Activated CD4-positive, alpha-beta T cell treated with anti-CD3 and anti-CD28 coated beads, Interleukin-2, amount 50 U/mL, for 48 hours (primary cell): ENCODE results near the gene L2HGDH.
"Not testable (repeated sequence)": the region's sequence is repeated elsewhere in the genome, so short reads cannot be mapped to it uniquely, and the experiment has no call there.

Source experiments
- DNase-seq, 2 experiments: peaks; one replicate each; pipeline ENCODE4 v3.0.0-alpha.2; 2020

L2HGDH gene

DNA sequence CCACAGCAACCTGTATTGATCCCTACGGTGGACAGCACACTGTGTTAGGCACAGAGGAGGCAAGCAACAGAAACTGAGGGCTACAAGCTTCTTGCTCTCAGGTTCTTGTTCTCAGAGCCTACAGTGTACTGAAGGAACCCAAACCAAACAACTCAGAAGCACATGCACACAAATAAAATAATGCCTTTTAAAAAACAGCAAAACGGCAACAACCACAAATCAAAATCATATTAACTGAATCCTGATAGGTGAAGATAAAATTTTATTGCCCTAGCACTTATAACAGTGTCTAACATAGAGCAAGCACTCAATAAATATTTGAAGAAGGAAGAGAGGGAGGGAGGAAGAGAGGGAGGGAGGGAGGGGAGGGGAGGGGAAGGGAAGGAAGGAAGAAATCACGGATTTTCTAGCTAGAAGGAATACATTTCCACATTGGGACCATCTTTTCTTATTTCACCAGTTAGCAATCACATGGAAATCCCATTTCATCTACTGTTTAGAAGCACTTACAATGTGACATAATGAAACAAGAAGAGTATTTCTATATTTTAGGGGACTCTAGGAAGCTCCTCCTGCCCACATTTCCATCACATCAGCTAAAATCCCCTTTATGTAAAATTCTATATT lies 27.3 kb upstream of the L2HGDH start:
- DNase-seq: no peak

DNA sequence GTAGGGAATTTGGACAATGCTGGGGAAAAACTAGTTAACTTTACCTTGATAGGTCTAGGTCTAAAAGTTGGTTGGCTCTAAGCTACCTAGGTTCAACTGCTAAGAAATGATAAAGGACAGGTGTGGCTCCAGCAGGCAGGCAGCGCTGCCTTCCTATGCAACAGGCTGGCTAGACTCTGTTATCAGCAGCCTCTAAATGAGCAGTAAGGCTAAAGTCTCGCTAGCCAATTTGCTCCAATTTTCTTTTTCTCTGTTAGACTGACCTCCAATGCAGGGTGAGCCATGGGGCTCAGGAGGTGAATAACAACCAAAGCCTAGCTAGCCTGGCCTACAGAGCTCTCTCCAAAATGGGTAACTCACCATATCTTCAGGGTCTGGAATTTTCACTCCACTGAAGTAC lies 26.6 kb upstream of the L2HGDH start:
- DNase-seq: no peak

DNA sequence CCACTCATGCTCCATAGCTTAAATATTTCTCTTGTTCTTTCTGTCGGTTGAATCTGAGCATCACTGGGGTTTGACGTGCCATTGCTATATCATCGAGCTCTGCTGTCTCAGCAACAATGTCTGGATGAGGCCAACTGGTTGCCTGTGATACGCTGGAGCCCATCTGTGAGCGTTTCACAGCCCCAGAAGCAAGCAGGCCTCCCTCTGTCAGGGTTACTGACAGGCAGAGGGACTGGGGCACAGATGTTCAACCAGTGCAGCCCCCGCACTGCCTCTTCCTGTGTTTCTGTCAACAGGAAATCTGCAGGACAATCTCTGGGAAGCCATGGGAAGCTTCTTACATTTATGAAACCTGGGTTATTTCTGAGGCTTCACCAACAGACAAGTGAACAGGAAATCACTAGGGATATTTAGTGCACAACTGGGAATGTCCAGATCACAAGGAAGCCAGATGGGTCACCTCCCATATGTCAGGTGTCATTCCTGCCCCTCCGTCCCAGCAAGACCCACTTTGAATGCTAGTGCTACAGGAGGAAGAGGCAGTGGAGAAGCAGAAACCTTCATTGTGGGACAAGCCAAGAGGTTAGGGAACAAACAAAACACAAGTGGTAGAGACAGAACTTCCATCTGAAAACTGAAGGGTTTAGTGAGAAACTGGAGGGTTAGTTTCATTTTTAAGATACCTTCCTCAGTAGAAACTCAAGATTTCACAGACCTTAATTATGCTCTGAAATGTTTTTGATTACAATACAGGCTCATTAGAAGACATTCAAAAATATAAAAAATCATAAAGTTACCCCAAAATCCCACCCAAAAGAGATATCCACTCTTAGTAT lies 24.2 kb upstream of the L2HGDH start:
- no peak for DNase-seq

DNA sequence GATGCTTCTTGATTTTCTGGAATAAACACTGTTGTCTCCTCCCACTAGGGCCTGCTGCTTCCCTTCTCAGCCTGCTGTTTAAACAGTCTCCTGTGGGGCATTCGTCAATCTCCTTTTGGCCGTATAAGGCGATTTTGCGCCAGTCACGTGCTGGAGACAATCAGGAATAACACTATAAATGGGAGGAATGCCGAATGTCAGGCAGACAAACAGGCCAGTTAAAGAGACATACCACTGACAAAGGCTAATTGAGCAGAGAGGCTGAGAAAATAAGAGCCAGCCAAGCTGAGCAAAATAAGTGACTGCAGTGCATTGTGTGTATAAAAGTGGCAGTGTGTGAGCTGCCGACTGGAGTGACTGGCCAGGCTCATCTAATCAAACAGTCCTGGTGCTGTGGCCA lies 23.4 kb upstream of the L2HGDH start:
- no peak for DNase-seq

DNA sequence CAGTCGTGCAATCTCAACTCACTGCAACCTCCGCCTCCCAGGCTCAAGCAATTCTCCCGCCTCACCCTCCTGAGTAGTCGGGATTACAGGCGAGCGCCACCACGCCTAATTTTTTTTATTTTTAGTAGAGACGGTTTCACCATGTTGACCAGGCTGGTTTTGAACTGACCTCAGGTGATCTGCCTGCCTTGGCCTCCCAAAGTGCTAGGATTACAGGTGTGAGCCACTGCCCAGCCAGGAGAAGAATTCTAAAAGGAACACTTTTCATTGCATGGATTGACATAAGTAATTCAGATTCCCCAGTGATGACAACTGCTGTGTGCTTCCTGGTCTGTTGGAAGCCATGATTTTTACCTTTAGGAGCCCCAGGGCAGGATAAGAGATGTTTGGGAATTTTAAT lies 22.2 kb upstream of the L2HGDH start:
- DNase-seq: no peak

DNA sequence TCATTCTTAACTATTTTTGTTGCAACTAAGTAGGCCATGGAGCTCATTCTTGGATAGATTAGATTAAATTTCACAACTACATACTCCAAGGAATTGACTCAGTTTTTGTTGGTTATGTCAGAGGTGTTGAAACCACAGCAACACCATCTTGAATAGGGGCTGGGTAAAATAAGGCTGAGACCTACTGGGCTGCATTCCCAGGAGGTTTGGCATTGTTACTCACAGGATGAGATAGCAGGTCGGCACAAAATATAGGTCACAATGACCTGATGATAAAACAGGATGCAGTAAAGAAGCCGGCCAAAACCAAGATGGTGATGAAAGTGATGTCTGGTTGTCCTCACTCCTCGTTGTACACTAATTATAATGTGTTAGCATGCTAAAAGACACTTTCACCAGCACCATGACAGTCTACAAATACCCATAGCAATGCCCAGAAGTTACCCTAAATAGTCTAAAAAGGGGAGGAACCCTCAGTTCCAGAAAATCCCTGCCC lies 21.0 kb upstream of the L2HGDH start:
- DNase-seq: no peak

DNA sequence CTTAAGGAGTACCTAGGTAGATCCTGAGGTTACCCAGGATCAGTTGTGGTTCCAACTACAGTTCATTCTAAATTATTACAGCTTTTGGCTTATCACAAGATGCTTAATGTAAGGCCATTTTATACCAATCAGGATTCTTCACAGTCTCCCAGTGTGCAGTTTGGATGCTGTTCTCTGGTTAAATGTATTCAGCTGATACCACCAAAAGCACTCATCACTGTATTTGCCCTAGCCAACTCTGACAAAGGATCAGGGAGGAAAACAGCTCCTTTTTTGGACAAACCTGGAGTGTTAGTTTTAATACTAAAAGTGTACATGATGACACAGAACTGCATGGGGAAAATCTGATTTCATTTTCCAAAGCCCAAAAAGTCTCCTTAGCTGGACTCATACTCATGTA lies 19.6 kb upstream of the L2HGDH start:
- DNase-seq: no peak

DNA sequence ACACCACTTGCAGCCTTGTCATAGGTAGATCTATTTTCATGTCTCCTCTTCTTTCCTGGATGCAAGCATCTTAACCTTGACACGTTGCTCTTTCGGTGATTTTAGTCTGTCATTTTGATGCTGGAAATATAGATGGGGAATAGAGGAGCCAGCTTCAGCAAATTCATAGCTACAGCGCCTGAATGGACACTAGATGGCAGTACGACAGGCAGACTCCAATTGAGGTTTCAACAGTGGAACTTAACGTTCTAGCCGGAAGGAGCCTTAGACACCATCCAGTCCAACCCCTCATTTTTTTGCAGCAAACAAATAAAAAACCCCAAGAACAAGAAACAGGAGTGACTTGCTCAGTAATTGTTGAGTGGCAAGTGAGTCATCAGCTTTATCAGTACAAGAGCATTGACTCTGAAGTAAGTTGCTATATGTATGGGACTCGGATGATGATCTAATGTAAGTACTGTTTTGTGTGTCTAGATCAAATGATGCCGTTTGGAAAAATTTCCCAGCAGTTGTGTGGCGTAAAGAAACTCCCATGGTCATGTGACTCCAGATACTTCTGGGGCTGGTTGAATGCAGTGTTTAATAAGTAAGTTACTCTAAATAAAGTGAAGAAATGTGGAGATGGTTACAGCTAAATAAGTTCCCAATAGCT lies 9.1 kb upstream of the L2HGDH start:
- DNase-seq: peak; percentile 46 to 62

DNA sequence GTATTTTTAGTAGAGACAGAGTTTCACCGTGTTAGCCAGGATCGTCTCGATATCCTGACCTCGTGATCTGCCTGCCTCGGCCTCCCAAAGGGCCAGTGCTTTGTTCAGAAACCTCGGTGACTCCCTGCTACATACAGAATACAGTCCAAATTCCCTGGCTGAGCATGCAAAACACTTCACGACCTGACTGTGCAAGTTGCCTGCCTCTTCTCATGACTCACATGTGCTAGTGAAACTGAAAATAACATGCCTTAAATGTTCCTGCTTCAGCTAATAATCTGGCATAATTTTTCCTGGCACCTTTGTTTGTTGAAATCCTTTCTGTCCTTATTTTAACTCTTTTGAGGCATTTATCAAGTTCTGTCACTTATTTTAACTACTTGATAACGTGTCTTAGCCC lies 8.3 kb upstream of the L2HGDH start:
- peak in 1 of 2 experiments; percentile 28 for DNase-seq

DNA sequence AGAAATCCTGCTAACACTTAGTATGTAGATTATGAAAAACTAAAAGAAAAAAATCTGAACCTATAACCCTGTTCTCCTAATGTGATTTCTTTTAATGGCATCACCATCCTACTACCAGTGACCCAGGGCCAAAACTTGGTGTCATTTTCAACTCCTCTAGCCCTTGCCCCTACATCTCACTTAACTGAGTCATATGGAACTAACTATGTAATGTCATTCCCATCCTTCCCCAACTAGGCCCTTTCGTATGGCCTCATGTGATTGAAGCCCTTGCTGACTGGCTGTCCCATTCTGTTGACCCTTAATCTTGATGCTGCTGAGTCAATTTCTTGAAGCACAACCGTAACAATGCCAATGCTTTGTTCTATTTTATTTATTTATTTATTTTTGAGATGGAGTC lies 7.7 kb upstream of the L2HGDH start:
- no peak for DNase-seq

DNA sequence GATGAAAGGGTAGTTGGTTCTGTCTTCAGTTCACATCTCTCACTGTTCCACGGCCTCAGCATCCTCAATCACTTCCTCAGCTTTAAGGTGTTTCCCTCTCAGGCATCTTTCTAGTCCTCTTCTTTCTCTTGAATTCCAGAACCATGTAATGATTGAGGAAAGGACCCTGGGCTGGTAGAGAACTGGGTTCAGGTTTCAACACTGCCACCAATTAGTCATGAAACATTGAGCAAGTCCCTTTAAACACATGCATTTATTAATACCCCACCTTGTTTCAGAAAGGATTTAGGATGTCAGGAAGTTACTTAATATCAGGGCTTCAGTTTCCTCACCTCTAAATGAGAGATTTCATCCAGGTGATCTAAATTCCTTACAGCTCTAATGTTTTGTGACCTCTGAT lies 7.3 kb upstream of the L2HGDH start:
- no peak for DNase-seq

DNA sequence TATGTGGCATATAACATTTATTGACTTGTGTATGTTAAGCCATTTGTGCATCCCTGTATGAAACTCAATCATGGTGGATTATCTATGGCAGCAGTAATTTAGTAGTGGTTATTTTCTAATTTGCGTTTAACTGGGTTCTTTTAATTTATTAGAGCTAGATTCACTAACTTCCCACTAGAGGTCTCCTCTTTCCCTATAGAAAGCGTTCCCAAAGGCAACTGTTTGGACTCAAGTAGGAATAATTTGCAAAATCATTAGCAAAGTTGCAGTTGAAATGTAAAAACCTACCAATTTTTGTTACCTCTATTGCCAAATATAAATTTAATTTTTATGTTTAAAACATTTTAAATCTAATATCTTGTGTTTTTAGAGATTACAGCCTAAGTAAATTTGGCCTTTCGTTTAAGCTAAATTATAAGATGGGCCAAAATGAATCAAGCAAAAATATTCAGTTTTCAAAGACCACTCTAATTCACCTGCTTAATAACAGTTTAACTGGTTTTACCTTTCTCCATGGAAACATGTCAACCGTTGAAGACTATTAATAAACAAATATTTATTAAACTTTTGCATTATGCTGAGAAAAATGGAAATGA lies 6.1 kb upstream of the L2HGDH start:
- DNase-seq: no peak

DNA sequence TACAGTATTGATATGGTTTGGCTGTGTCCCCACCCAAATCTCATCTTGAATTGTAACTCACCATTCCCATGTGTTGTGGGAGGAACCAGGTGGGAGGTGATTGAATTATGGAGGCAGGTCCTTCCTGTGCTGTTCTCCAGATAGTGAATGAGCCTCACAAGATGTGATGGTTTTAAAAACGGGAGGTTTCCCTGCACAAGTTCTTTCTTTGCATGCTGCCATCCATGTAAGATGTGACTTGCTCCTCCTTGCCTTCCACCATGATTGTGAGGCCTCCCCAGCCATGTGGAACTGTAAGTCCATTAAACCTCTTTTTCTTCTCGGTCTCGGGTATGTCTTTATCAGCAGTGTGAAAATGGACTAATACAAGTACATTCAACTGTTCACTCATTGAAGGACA lies 2.1 kb upstream of the L2HGDH start:
- not testable (repeated sequence) for DNase-seq

DNA sequence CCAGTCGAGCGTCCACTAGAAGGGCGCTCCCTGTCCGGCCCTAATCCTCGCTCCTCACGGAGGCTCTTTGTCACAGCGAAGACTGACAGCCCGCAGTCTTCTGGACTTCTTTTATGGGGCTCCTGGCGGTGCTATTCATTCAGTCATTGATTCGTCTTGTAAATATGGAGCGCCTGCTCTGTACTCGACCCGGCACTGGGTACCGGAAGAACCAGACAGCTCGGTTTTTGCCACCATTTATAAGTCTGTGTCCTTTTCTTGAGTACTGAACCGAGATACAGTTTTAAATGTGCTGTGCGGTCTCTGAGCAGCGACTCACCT lies 665 bp upstream of the L2HGDH start:
- DNase-seq: no peak

DNA sequence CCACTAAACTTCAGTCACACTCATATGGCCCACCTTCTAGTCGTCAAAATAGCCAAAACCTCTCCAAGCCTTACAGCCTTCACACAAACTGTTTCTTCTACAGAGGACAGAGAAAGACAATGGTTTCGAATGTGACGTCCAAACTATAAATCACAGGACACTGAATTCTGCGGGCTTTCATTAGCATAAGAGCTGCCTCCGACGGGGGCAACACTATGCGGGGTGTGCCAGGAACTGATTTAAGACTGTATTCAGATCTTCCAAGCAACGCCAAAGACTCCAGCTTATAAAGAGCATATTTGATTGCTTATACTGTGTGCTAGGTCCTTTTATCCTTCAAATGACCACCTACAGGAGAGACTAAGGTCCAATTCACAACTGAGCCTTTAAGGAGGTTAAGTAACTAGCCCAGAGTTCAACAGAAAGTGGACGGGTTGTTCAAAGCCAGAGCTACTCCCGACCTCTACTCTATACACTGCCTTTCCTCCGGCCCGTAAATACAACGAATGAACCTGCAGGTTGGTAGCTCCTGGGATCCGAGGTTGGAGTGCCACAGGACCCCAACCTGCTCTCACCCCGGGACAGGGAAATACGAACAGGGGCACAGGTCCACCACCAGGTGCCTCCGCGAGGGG lies 575 bp downstream of the L2HGDH start:
- no peak for DNase-seq

DNA sequence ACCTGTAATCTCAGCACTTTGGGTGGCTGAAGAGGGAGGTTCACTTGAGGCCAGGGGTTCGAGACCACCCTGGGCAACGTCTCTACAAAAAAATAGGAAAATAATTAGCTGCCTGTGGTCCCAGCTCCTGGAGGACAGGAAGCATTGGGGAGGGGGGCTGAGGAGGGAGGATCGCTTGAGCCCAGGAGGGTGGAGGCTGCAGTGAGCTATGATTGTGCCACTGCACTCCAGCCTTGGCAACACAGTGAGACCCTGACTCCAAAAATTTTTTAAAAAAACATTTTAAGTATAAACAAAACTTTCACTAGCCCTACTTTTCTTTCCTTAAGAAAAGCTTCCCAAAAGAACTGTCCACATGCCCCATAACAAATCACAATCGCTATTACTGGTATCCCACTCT lies 1.6 kb downstream of the L2HGDH start:
- DNase-seq: no peak

DNA sequence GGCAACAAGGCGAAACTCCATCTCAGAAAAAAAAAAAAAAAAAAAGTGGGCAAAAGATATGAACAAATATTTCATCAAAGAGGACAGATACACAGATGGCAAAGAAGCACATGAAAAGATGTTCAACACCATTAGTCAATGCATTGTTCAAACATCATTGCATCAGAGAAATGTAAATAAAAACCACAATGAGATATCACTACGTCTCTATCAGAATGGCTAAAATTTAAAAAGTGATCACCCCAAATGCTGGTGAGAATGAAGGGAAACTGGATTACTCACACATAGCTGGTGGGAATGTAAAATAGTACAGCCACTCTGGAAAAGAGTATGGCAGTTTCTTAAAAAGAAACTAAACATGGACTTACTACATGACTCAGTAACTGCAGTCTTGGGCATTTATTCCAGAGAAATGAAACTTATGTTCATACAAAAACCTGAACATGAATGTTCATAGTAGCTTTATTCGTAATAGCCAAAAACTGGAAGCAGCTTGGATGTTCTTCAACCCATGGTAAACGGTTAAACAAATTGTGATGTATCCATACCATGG lies 3.6 kb downstream of the L2HGDH start:
- DNase-seq: no peak

DNA sequence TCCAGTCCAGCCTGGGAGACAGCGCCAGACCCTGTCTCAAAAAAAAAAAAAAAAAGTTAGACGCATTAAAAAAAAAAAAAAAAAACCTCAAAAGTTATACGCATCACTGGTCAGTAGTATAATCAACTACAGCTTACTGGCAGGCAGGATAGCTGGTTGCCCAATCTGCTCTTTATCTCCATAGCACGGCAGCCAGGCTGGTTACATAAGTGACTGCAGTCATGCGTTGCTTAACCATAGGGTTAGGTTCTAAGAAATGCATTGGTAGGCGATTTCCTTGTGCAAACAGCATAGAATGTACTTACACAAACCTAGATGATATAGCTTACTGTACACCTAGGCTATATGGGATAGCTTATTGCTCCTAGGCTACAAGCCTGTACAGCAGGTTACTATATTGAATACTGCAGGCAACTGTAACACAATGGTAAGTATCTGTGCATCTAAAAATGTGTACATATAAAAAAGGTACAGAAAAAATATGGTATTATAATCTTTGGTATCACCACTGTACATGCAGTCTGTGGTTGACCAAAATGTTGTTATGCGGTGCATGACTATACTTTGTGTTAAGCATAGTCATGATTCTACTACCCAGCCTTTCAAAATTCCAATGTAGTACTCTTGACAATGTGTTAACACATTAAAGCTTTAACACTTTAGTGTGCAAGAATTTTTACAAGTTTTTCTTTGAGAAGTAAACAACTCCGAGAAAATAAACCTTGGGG lies 8.1 kb downstream of the L2HGDH start:
- DNase-seq: no peak

DNA sequence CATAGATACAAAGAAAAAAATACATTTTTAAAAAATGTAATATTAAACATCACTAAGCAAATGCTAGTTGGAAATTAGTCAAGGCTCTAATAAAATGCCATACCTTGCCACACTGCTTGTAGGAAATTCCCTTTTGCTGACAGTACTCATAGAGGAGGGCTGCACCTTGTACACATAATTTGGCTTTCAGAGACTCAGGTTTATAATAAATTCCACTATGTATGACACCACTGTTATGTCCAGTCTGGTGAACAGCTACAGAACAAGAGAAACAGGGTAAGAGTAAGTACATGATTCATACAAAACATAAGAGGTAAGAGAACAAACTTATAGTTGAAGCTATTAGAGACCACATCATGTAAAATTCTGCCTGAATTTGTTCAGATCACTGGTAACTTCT lies 10.1 kb downstream of the L2HGDH start:
- no peak for DNase-seq

DNA sequence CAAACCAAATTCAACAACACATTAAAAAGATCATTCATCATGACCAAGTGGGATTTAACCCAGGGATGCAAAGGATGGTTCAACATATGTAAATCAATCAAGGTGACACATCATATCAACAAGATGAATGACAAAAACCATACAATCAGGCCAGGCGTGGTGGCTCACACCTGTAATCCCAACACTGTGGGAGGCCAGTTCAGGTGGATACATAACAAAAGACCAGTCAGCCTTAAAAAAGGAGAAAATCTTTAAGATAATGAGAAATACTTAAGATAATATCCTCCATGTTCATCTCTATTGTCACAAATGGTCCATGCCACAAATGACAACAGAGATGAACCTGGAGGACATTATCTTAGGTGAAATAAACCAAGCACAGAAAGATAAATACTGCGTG lies 12.4 kb downstream of the L2HGDH start:
- no peak for DNase-seq

DNA sequence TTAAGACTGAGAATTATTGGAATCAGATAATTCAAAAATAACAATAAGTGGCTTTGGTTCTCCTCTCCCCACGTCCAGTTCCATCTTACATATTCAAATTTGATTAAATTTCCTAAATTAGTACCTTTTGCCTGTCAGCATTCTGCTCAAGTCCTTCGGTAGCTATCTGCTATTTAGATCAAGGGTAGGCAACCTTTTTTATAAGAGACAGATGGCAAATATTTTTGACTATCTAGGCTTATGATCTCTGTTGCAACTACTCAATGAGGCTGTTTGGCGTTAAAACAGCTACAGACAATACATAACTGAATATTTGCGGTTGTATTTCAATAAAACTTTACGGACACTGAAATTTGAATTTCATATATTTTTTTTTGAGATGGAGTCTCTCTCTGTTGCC lies 21.7 kb downstream of the L2HGDH start:
- DNase-seq: no peak

DNA sequence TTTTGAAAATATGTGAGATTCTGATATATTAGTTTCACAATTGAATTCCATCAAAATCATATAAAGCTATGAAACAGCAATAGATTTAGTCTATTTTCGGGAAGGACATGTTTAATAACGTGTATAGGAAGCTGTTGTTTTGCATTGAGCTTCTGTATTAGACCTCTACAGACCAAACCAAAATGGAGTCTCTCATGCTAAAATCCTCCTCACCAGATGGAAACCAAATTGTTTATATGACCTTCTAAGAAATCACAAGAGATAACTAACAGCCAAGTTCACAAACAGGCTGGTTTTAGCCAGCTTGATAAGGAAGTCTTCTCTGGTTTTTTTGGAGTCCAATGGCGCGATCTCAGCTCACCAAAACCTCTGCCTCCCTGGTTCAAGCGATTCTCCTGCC lies 23.9 kb downstream of the L2HGDH start:
- no peak for DNase-seq
